WTC11 (cell line): ENCODE measurements around the gene DCUN1D3.

ENCODE experiments used
- CTCF ChIP-seq: fragments of 200-600 bp; IDR thresholded peaks from 2 replicates; pipeline ENCODE4 v1.8.0; 2022; ENCODE audit warnings: antibody characterized with exemption
- TF ChIP-seq, protein P1 (sequence below): sonication (generic); formaldehyde crosslinking; IDR thresholded peaks from 2 replicates; pipeline ENCODE4 v1.8.1; 2023; ENCODE audit warnings: mild to moderate bottlenecking, missing genetic modification reagents, moderate library complexity

GRCh38 chr16:20830372-20830771, 69.8 kb downstream of the DCUN1D3 start:
- TF ChIP-seq, protein P1, sequence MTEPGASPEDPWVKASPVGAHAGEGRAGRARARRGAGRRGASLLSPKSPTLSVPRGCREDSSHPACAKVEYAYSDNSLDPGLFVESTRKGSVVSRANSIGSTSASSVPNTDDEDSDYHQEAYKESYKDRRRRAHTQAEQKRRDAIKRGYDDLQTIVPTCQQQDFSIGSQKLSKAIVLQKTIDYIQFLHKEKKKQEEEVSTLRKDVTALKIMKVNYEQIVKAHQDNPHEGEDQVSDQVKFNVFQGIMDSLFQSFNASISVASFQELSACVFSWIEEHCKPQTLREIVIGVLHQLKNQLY (CRISPR knock-in tag) = no peak
- no peak for TF ChIP-seq CTCF
